Measurements from ENCODE around the gene SH3RF3. TPM values are rescaled to one million over a fixed set of nuclear protein-coding genes. Genes with fewer than 3 reads are reported as not detected.

The SH3RF3 gene
- total RNA-seq, 1 donor from 2014 or later = 0.22 TPM

DNA sequence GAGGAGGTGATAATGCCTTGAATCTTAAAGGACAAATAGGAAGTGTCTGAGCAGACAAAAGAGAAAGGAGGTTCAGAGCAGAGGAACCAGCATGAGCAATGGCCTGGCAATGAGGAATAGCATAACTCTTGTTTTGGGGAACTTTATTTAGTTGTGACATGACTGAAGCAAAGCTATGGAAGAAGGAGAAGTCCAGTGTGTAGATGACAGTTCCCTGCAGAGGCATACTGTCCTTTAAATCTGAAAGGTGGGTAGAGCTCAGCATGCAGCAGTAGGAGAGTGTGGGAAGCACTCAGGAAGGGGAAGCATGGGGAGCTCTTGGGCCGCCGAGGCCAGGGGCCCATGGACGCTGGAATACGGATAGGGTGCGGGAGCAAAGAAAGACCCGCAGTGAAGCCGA is 311.0 kb downstream of the SH3RF3 start:
- intact Hi-C loops (cut with micrococcal nuclease) = no loop called here

DNA sequence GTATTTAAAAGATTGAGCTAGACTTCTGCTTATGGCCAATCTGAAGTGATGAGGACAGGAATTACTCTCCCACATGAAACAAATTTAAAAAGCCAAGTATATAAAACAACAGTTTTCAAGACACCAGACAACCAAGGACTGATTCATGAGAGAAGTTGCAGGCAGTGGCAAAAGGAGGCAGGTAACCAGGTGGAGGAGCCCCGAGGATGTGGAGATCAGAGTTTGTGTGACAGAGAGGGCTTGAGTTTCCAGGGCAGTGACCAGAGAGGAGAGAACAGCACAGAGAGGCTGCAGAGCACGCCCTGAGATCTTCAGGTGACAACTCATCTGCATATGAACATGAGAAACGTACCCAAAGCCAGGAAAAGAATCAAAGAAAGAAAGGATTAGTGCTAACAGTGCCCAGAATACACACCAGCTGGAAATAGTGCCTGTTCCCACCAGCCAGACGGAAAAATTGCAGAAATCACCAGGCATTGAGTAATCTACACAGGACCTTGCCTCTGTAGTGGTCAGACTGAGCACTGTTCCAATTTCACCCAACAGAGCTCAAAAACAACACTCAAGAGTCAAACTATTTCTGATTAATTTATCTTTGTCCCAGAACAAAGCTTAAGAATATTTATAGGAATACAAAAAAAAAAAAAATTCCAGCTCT is 311.6 kb downstream of the SH3RF3 start:
- intact Hi-C loops (cut with micrococcal nuclease) = no loop called here

GRCh38 chr2:109442715-109443319 is 313.8 kb downstream of the SH3RF3 start:
- intact Hi-C loops (cut with micrococcal nuclease) = no loop called here

- intact Hi-C loops (cut with micrococcal nuclease) = no loop called here
Measured at GRCh38 chr2:109444916-109445315, 315.9 kb downstream of the SH3RF3 start.

- intact Hi-C loops (cut with micrococcal nuclease) = no loop called here
Measured at GRCh38 chr2:109446278-109447131, 317.5 kb downstream of the SH3RF3 start.

- intact Hi-C loops (cut with micrococcal nuclease) = no loop called here
Measured at GRCh38 chr2:109447251-109447661, 318.3 kb downstream of the SH3RF3 start.

DNA sequence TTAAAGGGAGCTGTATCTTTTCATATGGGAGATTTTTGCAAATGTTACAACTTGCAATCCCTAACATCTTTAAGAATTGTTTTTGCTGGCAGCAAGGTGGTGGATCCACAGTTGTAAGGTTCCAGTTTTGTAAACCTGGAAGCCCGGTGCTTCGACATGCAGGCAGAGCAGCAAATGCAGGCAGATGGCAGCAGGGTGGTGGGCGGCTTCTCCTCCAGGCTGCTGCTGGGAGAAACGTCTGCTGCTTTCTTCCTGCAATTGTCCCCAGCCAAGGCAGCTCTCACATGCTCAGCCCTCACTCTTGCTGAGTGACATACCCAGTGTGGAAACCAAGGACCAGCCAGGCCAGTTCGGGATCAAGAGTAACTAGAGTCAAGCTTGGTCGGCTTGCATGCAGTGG is 318.8 kb downstream of the SH3RF3 start:
- intact Hi-C loops (cut with micrococcal nuclease) = no loop called here

- intact Hi-C loops (cut with micrococcal nuclease) = no loop called here
Measured at GRCh38 chr2:109448207-109448606, 319.2 kb downstream of the SH3RF3 start.

DNA sequence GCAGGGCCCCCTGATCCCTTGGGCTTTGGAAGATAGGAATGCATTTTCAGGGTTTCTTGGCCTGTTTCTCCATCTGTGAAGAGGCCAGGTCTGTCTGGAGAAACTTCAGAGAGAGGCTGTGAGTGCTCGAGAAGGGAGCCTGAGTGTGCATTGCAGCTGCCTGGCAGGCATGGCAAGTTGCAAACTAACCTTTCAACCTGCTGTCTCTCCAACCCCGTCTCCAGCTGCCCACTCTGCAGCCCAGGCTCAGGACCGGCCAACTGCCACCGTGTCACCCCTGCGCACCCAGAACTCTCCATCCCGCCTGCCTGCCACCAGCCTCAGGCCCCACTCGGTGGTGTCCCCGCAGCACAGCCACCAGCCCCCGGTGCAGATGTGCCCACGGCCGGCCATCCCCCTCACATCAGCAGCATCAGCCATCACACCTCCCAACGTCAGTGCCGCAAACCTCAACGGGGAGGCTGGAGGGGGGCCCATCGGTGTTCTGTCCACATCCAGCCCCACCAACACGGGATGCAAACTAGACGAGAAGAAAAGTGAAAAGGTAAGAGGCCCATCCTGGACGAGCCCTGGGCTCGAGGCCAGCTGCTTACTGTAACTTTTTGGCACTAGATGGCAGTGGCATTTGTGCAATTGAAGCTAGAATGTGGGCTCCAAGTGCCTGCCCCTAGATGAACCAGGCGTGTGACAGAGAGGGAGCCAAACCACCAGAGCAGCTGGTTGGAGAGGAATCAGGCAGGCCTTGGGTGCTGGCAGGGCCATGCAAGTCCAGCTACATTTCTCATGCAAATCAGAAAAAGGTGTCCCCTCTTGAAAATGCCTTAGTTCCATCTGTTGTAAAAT is 320.2 kb downstream of the SH3RF3 start:
- intact Hi-C loops (cut with micrococcal nuclease) = no loop called here

- intact Hi-C loops (cut with micrococcal nuclease) = no loop called here
Measured at GRCh38 chr2:109450574-109451273, 321.7 kb downstream of the SH3RF3 start.

- intact Hi-C loops (cut with micrococcal nuclease) = no loop called here
Measured at GRCh38 chr2:109451671-109452070, 322.7 kb downstream of the SH3RF3 start.

DNA sequence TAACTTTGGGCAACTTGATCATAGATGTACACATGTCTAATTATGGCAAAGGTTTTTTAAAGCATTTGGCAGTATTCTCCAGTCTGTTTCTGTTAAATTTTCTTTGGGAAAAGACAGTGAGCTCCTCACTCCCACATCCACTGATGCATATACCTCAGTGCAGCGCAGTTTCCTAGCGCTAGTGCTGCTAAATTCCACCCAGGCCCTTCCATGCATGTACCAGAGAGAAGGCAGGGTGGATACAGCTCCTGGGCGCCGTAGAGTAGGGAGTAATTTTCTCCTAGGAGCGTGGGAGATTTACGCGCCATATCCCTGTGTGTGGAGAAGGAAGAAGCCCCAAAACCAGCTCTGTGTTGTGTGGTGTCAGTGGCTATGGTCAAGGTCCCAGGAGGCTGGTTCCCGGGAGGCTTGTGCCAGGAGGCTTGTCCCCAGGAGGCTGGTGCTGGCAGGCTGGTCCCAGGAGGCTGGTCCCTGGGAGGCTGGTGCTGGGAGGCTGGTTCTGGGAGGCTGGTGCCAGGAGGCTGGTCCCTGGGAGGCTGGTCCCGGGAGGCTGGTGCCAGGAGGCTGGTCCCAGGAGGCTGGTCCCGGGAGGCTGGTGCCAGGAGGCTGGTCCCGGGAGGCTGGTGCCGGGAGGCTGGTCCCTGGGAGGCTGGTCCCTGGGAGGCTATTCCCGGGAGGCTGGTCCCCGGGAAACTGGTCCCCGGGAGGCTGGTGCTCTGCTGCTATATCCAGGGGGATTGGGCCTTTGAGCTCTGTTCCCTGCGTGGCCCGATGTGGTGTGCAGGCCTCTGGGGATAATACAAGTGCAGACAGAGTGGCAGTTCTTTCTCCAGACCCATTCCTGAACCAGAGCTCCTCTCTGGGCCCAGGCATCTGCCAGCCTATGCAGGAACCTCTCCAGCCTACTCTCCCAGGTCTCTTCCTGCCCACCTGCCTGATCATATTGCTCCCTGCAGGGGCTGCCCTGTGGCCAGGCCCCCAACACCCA is 323.6 kb downstream of the SH3RF3 start:
- intact Hi-C loops (cut with micrococcal nuclease) = no loop called here

DNA sequence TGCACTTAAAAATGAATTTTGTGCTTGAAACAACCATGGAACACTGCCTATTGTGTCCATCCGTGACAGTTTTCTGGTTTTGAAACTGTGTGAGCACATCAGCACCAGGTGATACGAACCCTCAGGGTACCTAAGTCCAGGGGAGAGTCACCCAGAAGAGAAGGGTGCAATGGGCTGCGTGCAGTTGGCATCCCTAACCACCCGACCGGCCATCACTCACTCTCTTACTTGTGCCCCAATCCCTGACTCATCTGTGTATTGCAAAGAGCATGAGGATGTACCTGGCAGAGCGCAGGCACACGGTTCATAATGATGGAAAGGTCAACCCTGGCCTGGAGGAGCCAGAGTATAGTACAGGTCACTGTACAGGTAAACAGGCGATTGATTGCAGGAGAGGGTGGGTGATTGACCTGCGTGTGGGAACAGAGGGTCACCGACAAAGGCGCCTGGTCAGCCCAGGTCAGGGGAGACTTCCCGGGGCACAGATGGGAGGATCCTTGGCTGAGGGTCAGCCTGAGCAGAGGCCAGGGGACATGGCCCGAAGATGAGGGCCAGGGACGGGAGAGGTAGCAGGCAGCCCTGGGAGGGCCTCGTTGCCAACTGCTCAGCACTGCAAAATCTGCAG is 324.5 kb downstream of the SH3RF3 start:
- intact Hi-C loops (cut with micrococcal nuclease) = no loop called here

DNA sequence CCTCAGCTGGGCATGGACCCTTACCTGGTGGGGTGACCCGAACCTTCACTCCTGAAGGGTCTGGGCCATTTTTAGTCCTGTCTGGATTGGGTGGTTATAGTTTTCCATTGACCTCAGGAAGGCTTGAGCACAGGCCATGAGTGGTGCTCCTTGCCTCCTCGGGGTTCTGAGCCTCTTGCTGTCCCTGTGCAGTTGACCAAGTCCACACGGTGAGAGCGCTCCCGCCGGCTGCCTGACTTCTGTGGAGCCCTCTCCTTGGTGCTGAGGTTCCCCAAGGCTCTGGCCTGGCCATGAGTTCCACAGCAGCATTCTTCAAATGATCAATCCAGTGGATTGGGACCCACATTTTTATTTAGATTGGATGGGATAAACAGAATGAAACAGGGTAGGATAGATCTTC is 325.3 kb downstream of the SH3RF3 start:
- intact Hi-C loops (cut with micrococcal nuclease) = no loop called here

- intact Hi-C loops (cut with micrococcal nuclease) = no loop called here
Measured at GRCh38 chr2:109454765-109455394, 325.9 kb downstream of the SH3RF3 start.

DNA sequence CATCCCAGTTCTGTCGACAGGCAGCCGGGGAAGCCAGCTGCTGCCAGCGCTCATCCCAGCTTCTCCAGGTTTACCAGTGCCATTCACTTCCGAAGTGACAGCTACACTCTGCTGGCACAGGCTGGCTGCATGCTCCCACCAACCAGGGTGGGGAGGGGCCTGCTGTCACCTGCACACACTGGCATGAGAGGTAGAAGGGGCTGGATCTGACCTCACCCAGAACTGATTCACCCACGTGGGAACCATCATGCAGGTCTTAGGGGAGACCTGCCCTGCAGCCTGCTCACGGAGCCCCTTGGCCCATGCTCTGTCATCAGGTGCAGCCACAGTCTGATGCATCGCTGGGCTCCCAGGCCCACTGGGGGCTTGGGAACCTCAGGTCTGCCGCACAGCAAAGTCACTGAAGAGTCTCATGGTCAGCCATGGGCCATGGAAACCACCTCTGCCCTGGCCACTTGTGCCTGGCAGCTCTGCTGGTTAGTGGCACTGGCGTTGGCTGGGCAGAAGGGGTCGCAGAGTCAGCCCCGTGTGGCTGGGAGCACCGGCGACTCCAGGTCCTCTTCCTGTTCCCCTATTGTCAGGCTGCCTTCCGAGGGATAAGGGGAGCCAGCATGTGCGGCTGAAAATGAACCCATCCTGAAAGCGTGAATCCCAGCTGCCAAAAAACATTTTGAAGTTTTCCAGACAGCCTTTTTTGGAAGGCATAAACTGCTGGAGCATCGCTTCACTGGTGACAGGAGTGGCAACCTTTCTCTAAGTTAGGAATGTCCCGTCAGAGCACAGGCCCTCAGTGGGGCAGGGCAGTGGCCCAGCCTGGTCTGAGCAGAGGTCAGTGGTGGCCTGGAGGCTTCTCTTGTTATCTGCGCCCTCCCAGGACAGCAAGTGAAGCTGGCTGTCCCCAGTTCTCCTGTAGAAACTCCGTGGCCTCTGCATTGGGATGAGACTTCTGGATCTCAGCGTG is 327.0 kb downstream of the SH3RF3 start:
- intact Hi-C loops (cut with micrococcal nuclease) = no loop called here

GRCh38 chr2:109456776-109457175 is 327.8 kb downstream of the SH3RF3 start:
- intact Hi-C loops (cut with micrococcal nuclease) = no loop called here

GRCh38 chr2:109457366-109457765 is 328.4 kb downstream of the SH3RF3 start:
- intact Hi-C loops (cut with micrococcal nuclease) = no loop called here
